ENCODE results near the gene SIGLEC12. TPM values are rescaled to one million over a fixed set of nuclear protein-coding genes. Genes with fewer than 3 reads are reported as not detected.

Gene SIGLEC12
- total RNA-seq, 3 donors from 2014 or later = 1.8 TPM; not detected in 2

DNA sequence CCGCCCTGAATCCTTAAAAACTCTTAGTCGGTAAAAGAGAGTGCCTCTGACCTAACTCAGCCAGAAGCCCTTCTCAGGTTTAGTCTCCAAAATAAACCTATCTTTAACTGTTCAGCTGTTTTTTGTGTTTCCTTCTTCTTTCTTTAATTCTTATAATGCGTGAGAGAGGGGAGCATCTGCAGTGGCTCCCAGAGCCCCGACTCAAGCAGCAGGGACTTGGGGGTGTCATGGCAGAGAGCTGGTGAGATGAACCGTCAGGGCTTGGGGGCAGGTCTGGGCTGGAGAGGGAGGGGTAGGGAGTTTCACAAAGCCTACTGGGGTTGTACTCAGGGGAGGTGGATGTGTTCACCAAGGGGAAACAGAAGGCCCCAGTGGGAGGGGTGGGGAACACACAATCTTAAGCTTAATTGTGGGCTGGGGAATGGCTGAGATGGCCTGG lies 46.6 kb upstream of the SIGLEC12 start:
- H3K27me3 ChIP-seq = peaks cover 0 to 48% of the 10 kb centered on the region in 2 donors
- peak in 1 of 2 donors; percentile 20 for DNase-seq (ENCODE audit: low spot score in 2 of 2)
- H3K4me3 ChIP-seq = no peak overlapping the region
- no peaks in the 10 kb centered on the region for H3K36me3 ChIP-seq
- no peak overlapping the region for H3K27ac ChIP-seq
- TF ChIP-seq POLR2A (IDR thresholded peaks at IDR 0.05) (no peak), POLR2AphosphoS5 (IDR thresholded peaks at IDR 0.05) (no peak)
- TF ChIP-seq, protein P1, sequence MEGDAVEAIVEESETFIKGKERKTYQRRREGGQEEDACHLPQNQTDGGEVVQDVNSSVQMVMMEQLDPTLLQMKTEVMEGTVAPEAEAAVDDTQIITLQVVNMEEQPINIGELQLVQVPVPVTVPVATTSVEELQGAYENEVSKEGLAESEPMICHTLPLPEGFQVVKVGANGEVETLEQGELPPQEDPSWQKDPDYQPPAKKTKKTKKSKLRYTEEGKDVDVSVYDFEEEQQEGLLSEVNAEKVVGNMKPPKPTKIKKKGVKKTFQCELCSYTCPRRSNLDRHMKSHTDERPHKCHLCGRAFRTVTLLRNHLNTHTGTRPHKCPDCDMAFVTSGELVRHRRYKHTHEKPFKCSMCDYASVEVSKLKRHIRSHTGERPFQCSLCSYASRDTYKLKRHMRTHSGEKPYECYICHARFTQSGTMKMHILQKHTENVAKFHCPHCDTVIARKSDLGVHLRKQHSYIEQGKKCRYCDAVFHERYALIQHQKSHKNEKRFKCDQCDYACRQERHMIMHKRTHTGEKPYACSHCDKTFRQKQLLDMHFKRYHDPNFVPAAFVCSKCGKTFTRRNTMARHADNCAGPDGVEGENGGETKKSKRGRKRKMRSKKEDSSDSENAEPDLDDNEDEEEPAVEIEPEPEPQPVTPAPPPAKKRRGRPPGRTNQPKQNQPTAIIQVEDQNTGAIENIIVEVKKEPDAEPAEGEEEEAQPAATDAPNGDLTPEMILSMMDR (IDR thresholded peaks at IDR 0.05) = no peak
- H3K4me1 ChIP-seq = no peaks in the 10 kb centered on the region
- intact Hi-C loops (cut with DNase I; ENCODE audit: low total_unique reads) = no loop called here
- no peaks in the 10 kb centered on the region for H3K9me3 ChIP-seq

DNA sequence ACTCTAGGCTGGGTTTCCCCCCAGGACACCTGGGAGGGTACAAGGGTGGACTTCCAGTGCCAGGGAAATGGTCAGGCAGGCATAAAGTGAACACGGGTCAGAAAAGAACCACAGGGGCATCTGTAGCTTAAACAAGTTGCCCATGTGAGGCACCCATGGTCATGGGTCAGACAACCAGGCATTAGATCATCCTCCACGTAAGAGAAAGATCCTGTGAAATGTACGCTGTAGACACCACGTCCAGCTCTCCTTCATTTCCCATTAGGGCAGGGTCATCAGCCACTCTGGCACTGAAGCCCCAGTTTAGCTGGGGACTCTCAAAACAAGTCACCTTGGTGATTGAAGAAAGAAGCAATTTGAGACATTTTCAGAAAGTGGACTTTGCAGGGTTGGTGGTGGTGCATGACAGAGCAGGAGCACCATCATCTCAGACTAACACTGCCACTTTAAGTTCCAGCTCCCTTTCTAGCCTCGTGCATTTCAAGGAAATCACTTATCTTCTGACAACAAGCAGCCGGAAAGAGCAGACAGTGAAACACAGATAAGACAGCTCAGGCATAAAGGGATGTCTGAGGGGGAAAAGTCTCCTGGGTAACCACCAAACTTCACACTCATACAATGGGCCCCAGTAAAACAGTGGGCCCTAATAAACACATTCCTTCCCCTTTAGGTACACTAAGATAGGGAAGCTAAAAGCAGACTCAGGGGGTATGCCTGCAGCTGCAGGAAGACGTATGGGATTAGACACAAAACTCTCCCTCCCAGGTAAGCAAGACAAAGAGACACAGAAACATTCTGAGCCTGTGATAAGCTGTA lies 46.0 kb upstream of the SIGLEC12 start:
- DNase-seq (ENCODE audit: low spot score in 2 of 2) = no peak
- no peak overlapping the region for H3K4me3 ChIP-seq
- H3K27me3 ChIP-seq = peaks cover 0 to 53% of the 10 kb centered on the region in 2 donors
- H3K9me3 ChIP-seq = no peaks in the 10 kb centered on the region
- no peaks in the 10 kb centered on the region for H3K36me3 ChIP-seq
- TF ChIP-seq, protein P1 (IDR thresholded peaks at IDR 0.05) = no peak
- TF ChIP-seq POLR2A (IDR thresholded peaks at IDR 0.05) (no peak), POLR2AphosphoS5 (IDR thresholded peaks at IDR 0.05) (no peak)
- intact Hi-C loops (cut with DNase I; ENCODE audit: low total_unique reads) = no loop called here
- H3K4me1 ChIP-seq = no peaks in the 10 kb centered on the region
- H3K27ac ChIP-seq = no peak overlapping the region

DNA sequence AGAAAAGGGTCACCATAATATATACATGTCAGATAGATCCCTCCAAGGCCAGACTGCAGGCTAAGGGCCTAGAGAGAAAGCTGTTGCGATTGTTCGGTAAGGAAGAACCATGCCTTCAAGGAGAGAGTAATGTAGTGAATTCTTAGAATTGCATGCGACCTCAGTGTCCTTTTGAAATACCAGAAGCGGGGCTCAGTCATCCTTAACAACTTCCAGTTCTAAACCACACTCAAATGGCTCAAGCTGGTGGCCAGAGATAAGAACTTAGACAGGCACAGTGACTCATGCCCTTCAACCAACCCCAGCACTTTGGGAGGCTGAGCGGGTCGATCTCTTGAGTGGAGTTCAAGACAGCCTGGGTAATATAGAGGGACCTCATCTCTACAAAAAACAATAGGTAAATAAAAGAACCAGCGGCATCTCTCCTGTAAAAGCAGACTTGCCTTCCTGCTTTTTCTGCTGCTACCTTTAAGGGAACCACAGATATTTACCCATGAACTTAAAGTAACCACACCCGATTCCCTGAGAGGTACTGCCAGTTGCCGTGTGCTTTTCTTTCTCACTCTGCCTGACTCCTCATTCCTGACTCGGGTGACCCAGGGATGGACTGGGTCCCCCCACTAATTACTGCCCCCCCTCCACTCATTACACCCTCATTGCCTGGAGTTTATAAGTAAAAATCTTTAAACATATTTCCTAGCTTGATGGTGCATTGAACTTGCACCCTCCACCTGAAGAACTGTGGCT lies 45.2 kb upstream of the SIGLEC12 start:
- peaks cover 0 to 48% of the 10 kb centered on the region in 2 donors for H3K27me3 ChIP-seq
- H3K9me3 ChIP-seq = no peaks in the 10 kb centered on the region
- no peaks in the 10 kb centered on the region for H3K36me3 ChIP-seq
- no peak for DNase-seq (ENCODE audit: low spot score in 2 of 2)
- no peak overlapping the region for H3K27ac ChIP-seq
- no peak overlapping the region for H3K4me3 ChIP-seq
- H3K4me1 ChIP-seq = no peaks in the 10 kb centered on the region
- intact Hi-C loops (cut with DNase I; ENCODE audit: low total_unique reads) = no loop called here
- TF ChIP-seq POLR2A (IDR thresholded peaks at IDR 0.05) = no peak
- TF ChIP-seq POLR2AphosphoS5 (IDR thresholded peaks at IDR 0.05) = no peak
- TF ChIP-seq, protein P1 (IDR thresholded peaks at IDR 0.05) = no peak

DNA sequence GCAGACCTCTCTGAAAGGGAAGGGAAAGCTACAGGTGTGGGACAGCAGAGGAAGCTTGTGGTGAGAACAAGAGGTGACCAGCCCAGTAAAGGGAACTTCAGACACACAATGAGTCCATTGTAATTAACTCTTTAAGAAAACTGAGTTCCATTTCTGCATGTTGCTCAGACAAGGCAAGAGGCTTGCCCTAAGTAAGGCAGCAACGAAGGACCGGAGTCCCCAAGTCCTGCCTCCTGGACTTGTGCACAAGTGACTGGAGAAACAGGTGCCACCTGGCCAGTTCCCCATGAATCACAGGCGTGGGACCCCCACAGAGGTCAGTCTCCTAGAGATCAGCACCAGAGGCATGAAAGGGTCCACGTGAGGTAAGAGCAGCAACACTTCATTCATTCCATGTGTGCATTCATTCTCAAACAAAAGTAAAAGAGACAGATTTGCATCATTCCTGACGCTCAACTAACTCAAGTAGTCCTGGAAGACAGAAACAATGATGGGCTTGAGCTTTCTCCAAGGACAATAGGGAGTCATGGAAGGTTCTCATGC lies 44.6 kb upstream of the SIGLEC12 start:
- Histone ChIP-seq H3K36me3 (no peaks in the 10 kb centered on the region), H3K27me3 (peaks cover 0 to 42% of the 10 kb centered on the region in 2 donors), H3K27ac (no peak overlapping the region), H3K9me3 (no peaks in the 10 kb centered on the region), H3K4me3 (no peak overlapping the region), H3K4me1 (no peaks in the 10 kb centered on the region)
- peak in 1 of 2 donors; percentile 25 for DNase-seq (ENCODE audit: low spot score in 2 of 2)
- TF ChIP-seq, protein P1 (IDR thresholded peaks at IDR 0.05) = no peak
- TF ChIP-seq POLR2AphosphoS5 (IDR thresholded peaks at IDR 0.05) (no peak), POLR2A (IDR thresholded peaks at IDR 0.05) (no peak)
- intact Hi-C loops (cut with DNase I; ENCODE audit: low total_unique reads) = no loop called here
